ENCODE measurements around the gene BCL2.

BCL2 gene

DNA sequence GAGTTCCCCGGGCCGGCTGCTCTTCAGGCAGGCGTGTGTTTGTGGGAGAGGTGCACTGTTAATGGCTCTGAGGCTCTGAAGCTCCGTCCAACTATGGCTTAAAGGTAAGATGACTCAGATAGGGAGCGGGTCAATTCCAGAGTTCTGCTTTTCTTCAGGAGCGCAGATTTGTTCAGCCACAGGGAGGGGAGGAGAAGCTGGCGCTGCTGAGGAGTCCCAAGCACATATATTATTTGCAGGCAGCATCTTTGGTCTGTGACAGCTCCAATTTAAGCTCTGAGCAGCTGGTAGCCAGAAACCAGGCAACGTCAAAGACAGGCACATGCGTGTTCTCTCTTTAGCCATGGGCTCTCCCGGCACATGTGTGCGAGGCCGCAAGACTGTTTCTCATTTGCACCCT, 229.2 kb downstream of the BCL2 start:
- Histone ChIP-seq H3K36me3 (ENCODE audit: control insufficient read depth, insufficient read depth, low read length) (no peaks in the 10 kb centered on the region), H3K27ac (ENCODE audit: insufficient read depth, low read depth, low read length, poor library complexity, severe bottlenecking) (no peak overlapping the region), H3K27me3 (ENCODE audit: control insufficient read depth, insufficient read depth, low read length, poor library complexity, severe bottlenecking) (no peaks in the 10 kb centered on the region), H3K9me3 (ENCODE audit: control insufficient read depth, low read length) (no peaks in the 10 kb centered on the region), H3K4me3 (ENCODE audit: insufficient read depth, low read depth, low read length) (no peak overlapping the region), H3K4me1 (ENCODE audit: control insufficient read depth, insufficient read depth, low read length) (no peaks in the 10 kb centered on the region)
- 94 to 96% methylated on average over 12 of the region's 12 CpGs for WGBS, 2 experiments

DNA sequence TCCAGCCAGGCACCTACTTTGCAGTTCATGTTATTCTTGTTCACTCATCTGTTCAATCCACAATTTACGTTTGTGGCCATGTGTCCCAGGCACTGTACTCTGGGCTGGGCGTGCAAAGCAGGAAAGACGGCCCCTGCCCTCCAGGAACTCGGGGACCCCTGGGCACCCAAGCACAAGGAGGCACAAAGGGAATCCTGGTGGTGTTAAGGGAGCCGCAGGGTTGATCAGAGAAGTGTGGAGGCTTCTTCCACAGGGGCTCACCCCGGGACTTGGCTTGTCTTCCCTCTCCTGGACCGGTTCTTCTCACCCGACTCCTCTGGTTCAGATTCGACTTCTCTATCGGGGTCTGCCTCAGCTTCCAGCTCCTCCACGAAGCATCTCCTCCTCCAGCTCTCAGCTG, 230.5 kb downstream of the BCL2 start:
- Histone ChIP-seq H3K4me3 (ENCODE audit: insufficient read depth, low read depth, low read length) (no peak overlapping the region), H3K4me1 (ENCODE audit: control insufficient read depth, insufficient read depth, low read length) (no peaks in the 10 kb centered on the region), H3K27ac (ENCODE audit: insufficient read depth, low read depth, low read length, poor library complexity, severe bottlenecking) (no peak overlapping the region), H3K27me3 (ENCODE audit: control insufficient read depth, insufficient read depth, low read length, poor library complexity, severe bottlenecking) (no peaks in the 10 kb centered on the region), H3K9me3 (ENCODE audit: control insufficient read depth, low read length) (no peaks in the 10 kb centered on the region), H3K36me3 (ENCODE audit: control insufficient read depth, insufficient read depth, low read length) (no peaks in the 10 kb centered on the region)
- 94 to 95% methylated on average over 11 of the region's 11 CpGs for WGBS, 2 experiments

DNA sequence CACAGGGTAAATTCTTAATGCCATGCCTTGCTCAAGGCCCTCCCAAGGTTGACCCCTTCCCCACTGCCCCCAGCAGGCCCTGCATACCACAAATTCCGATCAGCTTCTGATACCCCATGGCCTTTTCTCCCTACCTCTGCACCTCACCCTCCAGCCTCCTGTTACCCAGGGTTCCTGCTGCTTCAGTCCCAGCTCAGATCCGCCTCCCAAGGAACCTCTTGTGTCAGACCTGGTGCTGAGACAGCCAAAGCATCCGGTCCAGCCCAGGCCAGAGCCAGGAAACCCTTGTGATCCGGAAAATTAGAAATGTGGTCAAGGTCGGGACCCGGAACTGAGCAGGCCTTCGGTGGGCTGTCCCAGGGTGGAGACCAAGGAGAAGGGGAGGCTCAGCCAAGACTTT, 231.3 kb downstream of the BCL2 start:
- Histone ChIP-seq H3K27me3 (ENCODE audit: control insufficient read depth, insufficient read depth, low read length, poor library complexity, severe bottlenecking) (no peaks in the 10 kb centered on the region), H3K27ac (ENCODE audit: insufficient read depth, low read depth, low read length, poor library complexity, severe bottlenecking) (no peak overlapping the region), H3K4me3 (ENCODE audit: insufficient read depth, low read depth, low read length) (no peak overlapping the region), H3K36me3 (ENCODE audit: control insufficient read depth, insufficient read depth, low read length) (no peaks in the 10 kb centered on the region), H3K9me3 (ENCODE audit: control insufficient read depth, low read length) (no peaks in the 10 kb centered on the region), H3K4me1 (ENCODE audit: control insufficient read depth, insufficient read depth, low read length) (no peaks in the 10 kb centered on the region)
- WGBS, 2 experiments: 75 to 79% methylated on average over 7 of the region's 7 CpGs

DNA sequence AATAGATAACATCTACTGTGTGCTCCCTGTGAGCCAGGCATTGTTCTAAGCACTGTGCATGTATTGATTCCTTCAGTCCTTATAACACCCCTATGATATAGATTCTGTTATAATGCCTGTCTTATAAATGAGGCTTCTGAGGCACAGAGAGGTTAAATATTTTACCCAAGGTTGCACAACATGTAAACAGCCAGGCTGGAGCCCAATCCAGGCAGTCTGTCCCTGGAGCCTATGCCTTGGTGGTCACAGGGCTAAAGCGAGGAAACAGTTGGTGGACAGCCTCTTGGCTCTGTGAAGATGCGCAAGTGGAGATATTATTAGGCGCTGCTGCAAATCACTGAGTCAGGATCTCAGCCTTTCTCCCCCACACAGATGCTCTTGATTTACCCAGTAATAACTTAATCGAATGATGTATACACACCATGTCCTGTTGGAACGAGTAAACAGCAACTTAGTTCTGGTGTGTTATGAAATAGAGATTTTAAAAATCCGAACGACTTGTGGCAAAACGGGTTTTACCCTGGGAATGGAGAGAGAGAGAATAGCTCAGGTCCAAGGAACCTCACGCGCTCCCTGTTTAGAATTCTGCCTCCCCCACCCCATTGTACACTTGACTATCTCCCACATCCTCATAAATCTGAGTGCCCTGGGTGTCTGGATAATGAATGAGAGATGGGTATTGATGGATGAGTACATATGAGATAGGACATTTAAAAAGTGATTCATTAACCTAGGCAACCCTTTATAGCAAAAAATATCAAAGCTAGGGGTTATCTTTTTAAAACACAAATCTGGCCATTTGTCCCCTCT, 231.9 kb downstream of the BCL2 start:
- WGBS, 2 experiments: 87 to 88% methylated on average over 8 to 9 of the region's 10 CpGs
- Histone ChIP-seq H3K27me3 (ENCODE audit: control insufficient read depth, insufficient read depth, low read length, poor library complexity, severe bottlenecking) (no peaks in the 10 kb centered on the region), H3K36me3 (ENCODE audit: control insufficient read depth, insufficient read depth, low read length) (no peaks in the 10 kb centered on the region), H3K4me1 (ENCODE audit: control insufficient read depth, insufficient read depth, low read length) (no peaks in the 10 kb centered on the region), H3K27ac (ENCODE audit: insufficient read depth, low read depth, low read length, poor library complexity, severe bottlenecking) (no peak overlapping the region), H3K9me3 (ENCODE audit: control insufficient read depth, low read length) (no peaks in the 10 kb centered on the region), H3K4me3 (ENCODE audit: insufficient read depth, low read depth, low read length) (no peak overlapping the region)

DNA sequence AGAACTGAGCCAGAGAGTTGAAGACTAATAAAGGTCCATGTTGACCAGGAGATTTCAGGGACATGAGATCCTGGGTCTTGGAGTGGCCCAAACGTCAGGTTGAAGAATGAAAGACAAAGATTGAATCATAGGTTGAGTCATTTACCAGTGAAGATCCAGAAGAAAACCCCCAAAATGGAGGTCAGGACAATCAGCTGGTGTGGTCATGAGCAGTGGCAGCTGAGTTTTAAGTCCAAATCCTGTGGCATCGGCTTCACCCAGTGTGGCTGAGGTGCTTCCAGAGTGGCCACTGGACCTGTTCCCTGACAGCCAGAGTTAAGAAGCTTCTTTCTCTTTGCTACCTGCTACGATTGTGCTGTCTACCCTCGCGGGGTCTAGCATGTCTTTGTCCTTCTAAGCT, 234.0 kb downstream of the BCL2 start:
- Histone ChIP-seq H3K4me3 (ENCODE audit: insufficient read depth, low read depth, low read length) (no peak overlapping the region), H3K27ac (ENCODE audit: insufficient read depth, low read depth, low read length, poor library complexity, severe bottlenecking) (no peak overlapping the region), H3K4me1 (ENCODE audit: control insufficient read depth, insufficient read depth, low read length) (no peaks in the 10 kb centered on the region), H3K36me3 (ENCODE audit: control insufficient read depth, insufficient read depth, low read length) (no peaks in the 10 kb centered on the region), H3K9me3 (ENCODE audit: control insufficient read depth, low read length) (no peaks in the 10 kb centered on the region), H3K27me3 (ENCODE audit: control insufficient read depth, insufficient read depth, low read length, poor library complexity, severe bottlenecking) (no peaks in the 10 kb centered on the region)
- WGBS, 2 experiments: 95% methylated on average over 5 of the region's 5 CpGs

DNA sequence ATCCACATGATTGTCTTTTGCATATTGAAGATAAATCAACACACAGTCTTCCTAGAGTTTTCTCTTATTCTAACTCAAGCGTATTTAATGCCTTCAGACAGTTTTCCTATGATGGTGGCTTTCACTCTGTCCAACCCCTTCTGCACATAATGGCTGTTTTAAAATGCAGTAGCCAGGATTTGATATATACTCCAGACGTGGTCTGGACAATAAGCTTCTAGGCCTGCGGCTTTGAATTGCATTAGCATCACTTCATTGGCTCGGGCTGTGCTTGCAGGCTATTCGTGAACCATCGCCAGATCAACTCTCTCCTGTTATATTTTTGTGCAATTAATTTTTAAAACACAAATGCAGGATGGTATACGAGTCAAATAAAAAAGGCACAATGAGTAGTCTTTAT, 235.3 kb downstream of the BCL2 start:
- H3K9me3 ChIP-seq (ENCODE audit: control insufficient read depth, low read length): no peaks in the 10 kb centered on the region
- H3K27ac ChIP-seq (ENCODE audit: insufficient read depth, low read depth, low read length, poor library complexity, severe bottlenecking): no peak overlapping the region
- H3K4me1 ChIP-seq (ENCODE audit: control insufficient read depth, insufficient read depth, low read length): no peaks in the 10 kb centered on the region
- H3K36me3 ChIP-seq (ENCODE audit: control insufficient read depth, insufficient read depth, low read length): no peaks in the 10 kb centered on the region
- H3K27me3 ChIP-seq (ENCODE audit: control insufficient read depth, insufficient read depth, low read length, poor library complexity, severe bottlenecking): no peaks in the 10 kb centered on the region
- H3K4me3 ChIP-seq (ENCODE audit: insufficient read depth, low read depth, low read length): no peak overlapping the region
- WGBS, 2 experiments: 94 to 95% methylated on average over 6 to 7 of the region's 7 CpGs

DNA sequence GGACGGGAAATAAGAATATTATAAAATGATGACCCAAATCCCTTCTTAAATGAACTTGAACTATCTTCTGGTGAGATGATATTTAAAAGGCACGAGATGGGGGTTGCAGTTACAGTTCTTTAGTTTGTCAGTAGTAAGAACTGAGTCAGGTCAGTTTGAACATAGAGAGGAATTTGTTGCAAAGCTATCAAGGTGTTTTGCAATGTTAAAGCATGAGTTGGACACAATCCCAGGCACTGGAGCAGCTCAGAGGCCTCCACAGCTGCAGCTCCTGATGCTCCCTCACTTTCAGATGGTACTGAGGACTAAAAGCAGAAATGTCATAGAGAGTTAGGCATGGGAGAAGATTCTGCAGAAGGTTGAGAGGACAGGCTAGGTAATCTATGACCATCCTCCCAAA, 236.0 kb downstream of the BCL2 start:
- Histone ChIP-seq H3K4me1 (ENCODE audit: control insufficient read depth, insufficient read depth, low read length) (no peaks in the 10 kb centered on the region), H3K36me3 (ENCODE audit: control insufficient read depth, insufficient read depth, low read length) (no peaks in the 10 kb centered on the region), H3K27me3 (ENCODE audit: control insufficient read depth, insufficient read depth, low read length, poor library complexity, severe bottlenecking) (no peaks in the 10 kb centered on the region), H3K27ac (ENCODE audit: insufficient read depth, low read depth, low read length, poor library complexity, severe bottlenecking) (no peak overlapping the region), H3K9me3 (ENCODE audit: control insufficient read depth, low read length) (no peaks in the 10 kb centered on the region), H3K4me3 (ENCODE audit: insufficient read depth, low read depth, low read length) (no peak overlapping the region)
- WGBS, 2 experiments: 95% methylated on average over 2 of the region's 2 CpGs

DNA sequence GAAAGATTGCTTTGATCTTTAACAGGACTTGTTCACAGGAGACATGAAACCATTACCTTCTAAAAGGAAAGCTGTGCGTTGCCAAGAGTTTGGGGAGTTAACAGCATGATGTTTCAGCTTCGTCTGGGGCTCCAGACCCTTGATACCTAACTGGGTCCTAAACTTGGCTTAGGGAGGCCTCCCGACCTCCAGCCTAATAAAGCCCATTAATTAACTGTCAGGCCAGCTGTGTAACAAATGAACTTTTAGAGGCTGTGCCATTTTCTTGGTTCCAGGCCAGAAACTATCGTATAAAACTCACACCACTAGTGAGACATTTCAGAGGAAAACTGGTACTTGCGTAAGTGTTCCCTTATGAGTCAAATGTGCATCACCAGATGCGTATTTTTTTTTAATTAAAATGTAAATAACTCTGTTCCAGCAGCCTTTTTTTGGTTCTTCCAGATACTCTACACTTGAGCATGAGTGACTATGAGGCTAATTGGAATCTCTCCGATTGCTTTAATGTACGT, 236.5 kb downstream of the BCL2 start:
- WGBS, 2 experiments: 92 to 93% methylated on average over 8 of the region's 8 CpGs
- Histone ChIP-seq H3K4me3 (ENCODE audit: insufficient read depth, low read depth, low read length) (no peak overlapping the region), H3K27ac (ENCODE audit: insufficient read depth, low read depth, low read length, poor library complexity, severe bottlenecking) (no peak overlapping the region), H3K27me3 (ENCODE audit: control insufficient read depth, insufficient read depth, low read length, poor library complexity, severe bottlenecking) (no peaks in the 10 kb centered on the region), H3K36me3 (ENCODE audit: control insufficient read depth, insufficient read depth, low read length) (no peaks in the 10 kb centered on the region), H3K4me1 (ENCODE audit: control insufficient read depth, insufficient read depth, low read length) (no peaks in the 10 kb centered on the region), H3K9me3 (ENCODE audit: control insufficient read depth, low read length) (no peaks in the 10 kb centered on the region)

DNA sequence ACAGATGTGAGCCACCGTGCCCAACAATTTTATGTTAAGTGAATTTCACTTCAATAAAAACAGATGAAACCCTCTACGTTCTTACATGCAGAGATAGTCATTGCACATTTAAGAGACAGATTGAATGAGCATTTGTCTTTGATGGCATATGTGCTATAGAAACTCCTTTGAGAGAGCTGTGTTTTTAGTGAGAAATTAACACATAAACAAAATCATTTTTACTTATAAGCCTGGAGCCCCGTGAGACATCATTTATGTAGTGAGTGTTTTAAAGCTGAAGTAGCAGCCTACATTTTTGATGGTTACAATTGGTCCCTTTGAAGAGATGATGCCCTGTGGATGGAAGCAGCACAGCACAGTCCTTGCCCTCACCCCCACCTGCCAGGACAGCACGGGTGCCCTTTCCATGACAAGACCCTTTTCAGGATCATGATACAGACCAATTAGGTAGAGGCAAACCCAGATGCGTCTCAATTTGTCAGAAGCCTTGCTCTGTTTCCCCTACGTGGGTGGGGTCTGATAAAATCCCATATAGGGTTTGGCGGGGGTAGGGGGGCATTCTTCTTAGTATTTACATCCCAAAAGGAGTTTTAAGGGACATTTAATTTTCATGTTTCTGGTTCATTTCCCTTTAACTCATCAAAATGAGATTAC, 237.1 kb downstream of the BCL2 start:
- Histone ChIP-seq H3K27me3 (ENCODE audit: control insufficient read depth, insufficient read depth, low read length, poor library complexity, severe bottlenecking) (no peaks in the 10 kb centered on the region), H3K4me1 (ENCODE audit: control insufficient read depth, insufficient read depth, low read length) (no peaks in the 10 kb centered on the region), H3K9me3 (ENCODE audit: control insufficient read depth, low read length) (no peaks in the 10 kb centered on the region), H3K36me3 (ENCODE audit: control insufficient read depth, insufficient read depth, low read length) (no peaks in the 10 kb centered on the region), H3K27ac (ENCODE audit: insufficient read depth, low read depth, low read length, poor library complexity, severe bottlenecking) (no peak overlapping the region), H3K4me3 (ENCODE audit: insufficient read depth, low read depth, low read length) (no peak overlapping the region)
- WGBS, 2 experiments: 92 to 95% methylated on average over 5 to 7 of the region's 7 CpGs

DNA sequence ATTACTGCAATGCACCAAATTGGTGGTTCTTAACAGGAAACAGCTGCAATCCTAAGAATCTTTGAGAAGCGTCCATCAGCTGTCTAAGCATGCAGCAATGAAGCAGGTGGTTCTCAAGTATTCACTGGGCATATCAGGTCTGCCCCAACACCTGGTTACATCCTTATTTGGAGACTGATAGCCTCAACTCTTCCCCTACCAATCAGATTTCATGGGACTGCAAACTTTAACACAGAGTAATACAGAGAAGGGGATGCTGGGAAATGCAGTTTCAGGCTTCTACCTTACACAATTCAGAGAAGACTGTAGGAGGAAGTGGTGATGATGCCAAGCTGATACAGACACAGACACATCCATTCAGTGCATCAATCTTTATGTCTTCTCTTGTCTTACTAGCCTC, 240.5 kb downstream of the BCL2 start:
- H3K36me3 ChIP-seq (ENCODE audit: control insufficient read depth, insufficient read depth, low read length): no peaks in the 10 kb centered on the region
- H3K27ac ChIP-seq (ENCODE audit: insufficient read depth, low read depth, low read length, poor library complexity, severe bottlenecking): no peak overlapping the region
- H3K4me3 ChIP-seq (ENCODE audit: insufficient read depth, low read depth, low read length): no peak overlapping the region
- H3K9me3 ChIP-seq (ENCODE audit: control insufficient read depth, low read length): no peaks in the 10 kb centered on the region
- H3K27me3 ChIP-seq (ENCODE audit: control insufficient read depth, insufficient read depth, low read length, poor library complexity, severe bottlenecking): no peaks in the 10 kb centered on the region
- 92 to 98% methylated on average over 1 of the region's 1 CpG for WGBS, 2 experiments
- no peaks in the 10 kb centered on the region for H3K4me1 ChIP-seq (ENCODE audit: control insufficient read depth, insufficient read depth, low read length)
